PC-9 (cell line): ENCODE measurements around the gene UBIAD1. TPM values are rescaled to one million over a fixed set of nuclear protein-coding genes. Genes with fewer than 3 reads are reported as not detected.
A peak's percentile ranks its signal among the peaks of the same experiment; 100 is the strongest.

ENCODE experiments used
- BruUV-seq: library from RNA; stranded (reverse); fragments of 400-500 nt; replicated peaks from 2 replicates; lab custom pipeline; 2021; lab: Mats Ljungman, UMichigan
- CTCF ChIA-PET: fragments of 300-600 bp; sonication (Branson Sonifier 250); formaldehyde crosslinking; loops from one replicate; lab custom pipeline; 2022; ENCODE audit warnings: antibody characterized with exemption; lab: Charles Lee
- POLR2A ChIA-PET: fragments of 300-600 bp; sonication (Branson Sonifier 250); formaldehyde crosslinking; loops from one replicate; lab custom pipeline; 2022; ENCODE audit warnings: antibody characterized with exemption; ENCODE audit not compliant: unreplicated experiment; lab: Charles Lee
- DNase-seq, 2 experiments: peaks; one replicate each; pipeline versions ENCODE4 v3.0.0 to v3.0.0-alpha.2; 2015 to 2022; ENCODE audit warnings: mixed read lengths in 1 of 2
- H2AFZ ChIP-seq: fragments of 200-600 bp; sonication (generic); 2 replicates; pipeline ENCODE4 v1.8.1; 2017; ENCODE audit warnings: antibody characterized with exemption
- H3F3A ChIP-seq: fragments of 200-600 bp; sonication (generic); 2 replicates; pipeline ENCODE4 v1.8.1; 2017; ENCODE audit warnings: antibody characterized with exemption, mild to moderate bottlenecking, low read depth; ENCODE audit not compliant: insufficient read depth
- H3K27ac ChIP-seq: fragments of 200-600 bp; sonication (generic); 2 replicates; pipeline ENCODE4 v1.6.1; 2016; ENCODE audit warnings: mixed run types
- H3K27me3 ChIP-seq: fragments of 200-600 bp; sonication (generic); 2 replicates; pipeline ENCODE4 v1.6.1; 2016; ENCODE audit warnings: low read depth, mixed run types; ENCODE audit not compliant: insufficient read depth
- H3K36me3 ChIP-seq: fragments of 200-600 bp; sonication (generic); 2 replicates; pipeline ENCODE4 v1.6.1; 2016; ENCODE audit warnings: low read depth, mixed run types
- H3K4me1 ChIP-seq: fragments of 200-600 bp; sonication (generic); replicated peaks from 2 replicates; pipeline ENCODE4 v1.6.1; 2016; ENCODE audit warnings: mixed run types; ENCODE audit not compliant: insufficient read depth
- H3K4me2 ChIP-seq: fragments of 200-600 bp; sonication (generic); 2 replicates; pipeline ENCODE4 v1.6.1; 2017; ENCODE audit warnings: mixed run types
- H3K4me3 ChIP-seq: fragments of 200-600 bp; sonication (generic); 2 replicates; pipeline ENCODE4 v1.6.1; 2016; ENCODE audit warnings: mixed run types
- H3K79me2 ChIP-seq: fragments of 200-600 bp; sonication (generic); 2 replicates; pipeline ENCODE4 v1.6.1; 2017; ENCODE audit warnings: low read depth, mixed run types
- H3K9me2 ChIP-seq: fragments of 200-600 bp; sonication (generic); 2 replicates; pipeline ENCODE4 v1.8.1; 2017; ENCODE audit warnings: mild to moderate bottlenecking; ENCODE audit not compliant: insufficient read depth
- H3K9me3 ChIP-seq: fragments of 200-600 bp; sonication (generic); 2 replicates; pipeline ENCODE4 v1.8.1; 2016; ENCODE audit warnings: low read depth; ENCODE audit not compliant: insufficient read depth
- H4K20me1 ChIP-seq: fragments of 200-600 bp; sonication (generic); 2 replicates; pipeline ENCODE4 v1.8.1; 2017; ENCODE audit not compliant: insufficient read depth
- CTCF ChIP-seq: fragments of 200-600 bp; sonication (generic); conservative IDR thresholded peaks from 2 replicates; pipeline ENCODE4 v1.6.1; 2017; ENCODE audit warnings: mixed run types, antibody characterized with exemption, mild to moderate bottlenecking, moderate library complexity
- EZH2 ChIP-seq: fragments of 200-600 bp; sonication (generic); IDR thresholded peaks from 2 replicates; pipeline ENCODE4 v1.8.0; 2017; ENCODE audit warnings: antibody characterized with exemption, low read depth
- intact Hi-C: fragments of 100-400 bp; cut with micrococcal nuclease; formaldehyde crosslinking; loops from one replicate; pipeline ENCODE4 v1.10.0; 2022; ENCODE audit not compliant: unreplicated experiment
- total RNA-seq: library from RNA; stranded (reverse); gene quantifications from 2 replicates; pipeline ENCODE4 v1.2.3, GENCODE V29; 2021

Gene UBIAD1
- total RNA-seq, 1 experiment from 2014 or later: 11.2 TPM

- H3K27me3 ChIP-seq: 0 out of 2 replicates have a peak, but pooled peaks cover 4% of the 10 kb centered on the region
- H3K9me2 ChIP-seq: no peaks in the 10 kb centered on the region
- intact Hi-C loops: no loop called here
- H3K4me2 ChIP-seq: no peak overlapping the region
- no peaks in the 10 kb centered on the region for H3K4me1 ChIP-seq
- H4K20me1 ChIP-seq: no peaks in the 10 kb centered on the region
- no peak for TF ChIP-seq CTCF
- no peaks in the 10 kb centered on the region for H3F3A ChIP-seq
- no peaks in the 10 kb centered on the region for H3K36me3 ChIP-seq
- CTCF ChIA-PET: interaction anchor here (0.7 kb wide), 1 partner anchor 1615 kb away, joined by 5 read pairs; no protein-coding TSS in a partner anchor
- no peaks in the 10 kb centered on the region for H3K79me2 ChIP-seq
- no peak for DNase-seq
- no peak overlapping the region for H3K27ac ChIP-seq
- no peak overlapping the region for H3K4me3 ChIP-seq
- no peak overlapping the region for H2AFZ ChIP-seq
- no TSS peak for BruUV-seq
- POLR2A ChIA-PET: interaction anchor here (0.5 kb wide), 1 partner anchor 362 kb away, joined by 6 read pairs; no protein-coding TSS in a partner anchor
- no peaks in the 10 kb centered on the region for H3K9me3 ChIP-seq
Measured at GRCh38 chr1:11334821-11335220, 61.8 kb downstream of the UBIAD1 start.

DNA sequence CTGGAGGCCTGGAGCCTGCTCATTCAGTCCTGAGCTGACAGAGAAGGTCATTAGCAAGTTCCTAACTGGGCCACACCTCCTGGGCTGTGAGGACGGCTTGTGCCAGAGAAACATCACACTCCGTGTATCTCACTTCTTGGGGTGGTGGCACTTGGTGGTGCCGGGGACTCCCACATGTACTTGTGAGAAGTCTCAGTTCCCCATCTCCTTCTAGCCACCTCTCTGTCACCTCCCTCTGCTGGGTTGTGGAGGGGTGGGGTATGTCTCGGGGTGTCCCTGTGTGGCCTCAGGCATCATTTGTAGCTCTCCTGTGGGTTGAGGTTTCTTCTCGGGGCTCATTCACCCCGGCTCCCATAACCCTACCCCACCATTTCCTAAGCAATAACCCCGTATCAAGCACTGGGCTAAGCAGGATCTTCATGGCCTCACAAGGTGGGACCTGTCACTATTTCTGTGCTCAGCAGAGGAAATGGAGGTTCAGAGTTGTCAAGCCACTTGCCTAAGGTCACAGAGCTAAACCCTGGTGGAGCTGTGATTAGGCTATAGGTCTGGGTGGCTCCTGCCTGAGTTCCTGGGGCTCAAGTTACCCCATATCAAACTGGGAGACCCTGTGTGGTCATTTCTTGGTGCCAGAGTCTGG, 62.5 kb downstream of the UBIAD1 start:
- no TSS peak for BruUV-seq
- no peaks in the 10 kb centered on the region for H3K9me2 ChIP-seq
- no peaks in the 10 kb centered on the region for H4K20me1 ChIP-seq
- no peak overlapping the region for H3K27ac ChIP-seq
- H3K79me2 ChIP-seq: no peaks in the 10 kb centered on the region
- ChIA-PET CTCF (no interaction called here), POLR2A (no interaction called here)
- DNase-seq: no peak
- H3K36me3 ChIP-seq: no peaks in the 10 kb centered on the region
- H3K9me3 ChIP-seq: no peaks in the 10 kb centered on the region
- intact Hi-C loops: no loop called here
- H3K4me2 ChIP-seq: no peak overlapping the region
- H3F3A ChIP-seq: no peaks in the 10 kb centered on the region
- H3K4me3 ChIP-seq: no peak overlapping the region
- H3K27me3 ChIP-seq: 0 out of 2 replicates have a peak, but pooled peaks cover 4% of the 10 kb centered on the region
- H2AFZ ChIP-seq: no peak overlapping the region
- no peaks in the 10 kb centered on the region for H3K4me1 ChIP-seq
- no peak for TF ChIP-seq EZH2
- TF ChIP-seq CTCF: no peak

- H3K79me2 ChIP-seq: no peaks in the 10 kb centered on the region
- H3K36me3 ChIP-seq: no peaks in the 10 kb centered on the region
- H2AFZ ChIP-seq: no peak overlapping the region
- intact Hi-C loops: no loop called here
- no peaks in the 10 kb centered on the region for H3K4me1 ChIP-seq
- no peak overlapping the region for H3K4me3 ChIP-seq
- no TSS peak for BruUV-seq
- H3K27me3 ChIP-seq: 0 out of 2 replicates have a peak, but pooled peaks cover 4% of the 10 kb centered on the region
- TF ChIP-seq EZH2 (no peak), CTCF (peak; percentile 66)
- no peaks in the 10 kb centered on the region for H3F3A ChIP-seq
- no peaks in the 10 kb centered on the region for H3K9me2 ChIP-seq
- no peak overlapping the region for H3K4me2 ChIP-seq
- ChIA-PET POLR2A (no interaction called here), CTCF (no interaction called here)
- H3K9me3 ChIP-seq: no peaks in the 10 kb centered on the region
- DNase-seq: peak in 1 of 2 experiments; percentile 25
- H3K27ac ChIP-seq: no peak overlapping the region
- H4K20me1 ChIP-seq: no peaks in the 10 kb centered on the region
Measured at GRCh38 chr1:11337580-11338073, 64.6 kb downstream of the UBIAD1 start.

Other genes with a start within 250 kb of the UBIAD1 start
- gene MASP2, start 226.0 kb upstream of the UBIAD1 start, total RNA-seq: not detected in 2 replicates
- gene SRM, start 213.2 kb upstream of the UBIAD1 start, total RNA-seq: 50.3 and 55.3 TPM in 2 replicates
- gene EXOSC10, start 173.3 kb upstream of the UBIAD1 start, total RNA-seq: 55.8 and 57.7 TPM in 2 replicates
- not detected in 2 replicates for gene ANGPTL7, start 83.8 kb upstream of the UBIAD1 start, total RNA-seq
- gene MTOR, start 10.6 kb upstream of the UBIAD1 start, total RNA-seq: 34.6 and 37.4 TPM in 2 replicates
- not detected in 2 replicates for gene DISP3, start 206.0 kb downstream of the UBIAD1 start, total RNA-seq